Lower leg skin (tissue), 3 donors: ENCODE results near the gene DCXR.

ENCODE experiments used
- CTCF ChIP-seq, 3 donors: fragments of 450-650 bp; IDR thresholded peaks; one replicate each; pipeline ENCODE4 v1.5.1; 2016; ENCODE audit warnings: antibody characterized with exemption in 3 of 3, mild to moderate bottlenecking in 3 of 3, moderate library complexity in 2 of 3
- POLR2A ChIP-seq, 2 donors: fragments of 450-650 bp; IDR thresholded peaks; one replicate each; pipeline ENCODE4 v1.6.1; 2016 to 2017; ENCODE audit warnings: antibody characterized with exemption in 2 of 2, mild to moderate bottlenecking in 1 of 2, moderate library complexity in 1 of 2

- TF ChIP-seq POLR2A (IDR thresholded peaks at IDR 0.05): no peak
- no peak for TF ChIP-seq CTCF (IDR thresholded peaks at IDR 0.05)
Observed at GRCh38 chr17:82007228-82007494, 30.3 kb downstream of the DCXR start.
